Measurements from ENCODE around the gene BHLHA9.

- TF ChIP-seq EZH2 (IDR thresholded peaks at IDR 0.05) (no peak), POLR2AphosphoS5 (IDR thresholded peaks at IDR 0.05; ENCODE audit: borderline replicate concordance, low read depth, low read length) (no peak), FOXP2 (optimal IDR thresholded peaks at IDR 0.05; ENCODE audit: control extremely low read depth, extremely low read length, insufficient read depth) (no peak)
Observed at GRCh38 chr17:1270210-1271029, at the start of gene BHLHA9.

Measured in SK-N-MC (cell line).